ENCODE measurements around the gene RHOT1.

The RHOT1 gene

DNA sequence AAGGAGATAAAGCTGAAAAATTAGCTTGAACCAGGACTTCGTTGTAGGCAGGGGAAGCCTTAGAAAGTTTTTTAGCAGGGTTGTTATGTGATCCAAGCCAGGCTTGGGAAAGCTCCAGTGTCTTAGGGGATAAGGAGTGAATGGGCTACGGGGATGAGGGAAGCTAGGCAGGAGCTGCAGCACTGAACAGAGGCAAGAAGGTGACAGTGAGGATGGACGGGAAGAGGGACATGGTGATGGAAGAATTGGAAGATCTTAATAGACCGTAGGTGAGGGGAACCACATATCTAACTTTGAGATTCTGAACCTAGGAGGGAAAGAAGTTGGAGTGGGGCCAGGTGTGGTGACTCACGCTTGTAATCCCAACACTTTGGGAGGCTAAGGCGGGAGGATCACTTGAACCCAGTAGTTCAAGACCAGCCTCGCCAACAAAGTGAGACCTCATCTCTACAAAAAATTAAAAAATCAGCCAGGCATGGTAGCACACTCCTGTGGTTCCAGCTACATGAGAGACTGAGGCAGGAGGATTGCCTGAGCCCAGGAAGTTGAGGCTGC, 126.5 kb downstream of the RHOT1 start:
- Histone ChIP-seq H3K4me3 (ENCODE audit: low read length in 2 of 2) (no peak overlapping the region), H3K27ac (ENCODE audit: low read length) (no peak overlapping the region), H3K27me3 (ENCODE audit: control insufficient read depth in 1 of 2, insufficient read depth in 2 of 2, low read length in 2 of 2) (peaks cover 17 to 26% of the 10 kb centered on the region in 2 donors), H3K9ac (ENCODE audit: low read length in 2 of 2) (no peak overlapping the region), H3K9me3 (ENCODE audit: control insufficient read depth in 2 of 2, low read length in 2 of 2) (no peaks in the 10 kb centered on the region), H3K36me3 (ENCODE audit: control insufficient read depth in 2 of 2, insufficient read depth in 2 of 2, low read length in 2 of 2) (no peaks in the 10 kb centered on the region), H3K4me1 (ENCODE audit: control insufficient read depth, insufficient read depth, low read length) (peaks cover 17% of the 10 kb centered on the region)

DNA sequence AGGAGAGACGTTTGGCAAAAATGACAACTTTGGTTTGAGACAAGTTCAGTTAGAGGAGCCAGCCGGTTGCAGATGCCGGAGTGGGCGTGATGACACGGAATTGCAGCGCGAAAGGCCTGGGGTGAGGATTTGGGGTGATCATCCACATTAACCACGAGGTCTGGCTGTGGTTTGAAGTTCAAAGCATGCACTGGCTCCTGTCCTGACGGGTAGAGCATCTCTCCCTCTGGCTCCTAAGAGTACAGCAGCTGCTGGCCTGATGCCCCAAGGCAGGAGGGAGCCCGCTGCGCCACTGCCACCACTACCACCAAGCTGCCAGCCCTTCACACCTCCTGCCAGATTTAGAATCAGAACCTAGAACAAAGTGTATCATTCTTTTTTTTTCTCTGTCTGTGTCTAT, 127.1 kb downstream of the RHOT1 start:
- Histone ChIP-seq H3K9ac (ENCODE audit: low read length in 2 of 2) (no peak overlapping the region), H3K27ac (ENCODE audit: low read length) (no peak overlapping the region), H3K4me3 (ENCODE audit: low read length in 2 of 2) (no peak overlapping the region), H3K27me3 (ENCODE audit: control insufficient read depth in 1 of 2, insufficient read depth in 2 of 2, low read length in 2 of 2) (peaks cover 19 to 26% of the 10 kb centered on the region in 2 donors), H3K4me1 (ENCODE audit: control insufficient read depth, insufficient read depth, low read length) (peaks cover 17% of the 10 kb centered on the region), H3K36me3 (ENCODE audit: control insufficient read depth in 2 of 2, insufficient read depth in 2 of 2, low read length in 2 of 2) (no peaks in the 10 kb centered on the region), H3K9me3 (ENCODE audit: control insufficient read depth in 2 of 2, low read length in 2 of 2) (no peaks in the 10 kb centered on the region)

DNA sequence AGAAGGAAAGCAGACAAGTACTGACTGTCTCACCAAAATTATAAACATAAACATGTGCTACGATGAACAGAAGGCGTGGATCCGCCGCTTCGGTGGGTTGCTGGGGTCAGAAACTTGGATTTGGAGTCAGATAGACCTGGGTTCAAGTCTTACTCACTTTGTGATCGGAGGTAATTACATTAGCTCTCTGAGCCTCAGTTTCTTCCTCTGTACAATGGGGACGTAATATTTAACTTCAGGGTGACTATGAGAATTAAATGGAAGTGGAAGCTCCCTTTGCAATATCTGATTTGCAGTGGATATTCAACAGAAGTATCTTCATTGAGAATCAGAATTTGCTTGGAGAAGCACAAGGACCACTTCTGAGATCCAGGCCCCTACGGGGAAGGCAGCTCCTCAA, 129.5 kb downstream of the RHOT1 start:
- Histone ChIP-seq H3K9me3 (ENCODE audit: control insufficient read depth in 2 of 2, low read length in 2 of 2) (no peaks in the 10 kb centered on the region), H3K27me3 (ENCODE audit: control insufficient read depth in 1 of 2, insufficient read depth in 2 of 2, low read length in 2 of 2) (peaks cover 20 to 36% of the 10 kb centered on the region in 2 donors), H3K4me3 (ENCODE audit: low read length in 2 of 2) (no peak overlapping the region)

DNA sequence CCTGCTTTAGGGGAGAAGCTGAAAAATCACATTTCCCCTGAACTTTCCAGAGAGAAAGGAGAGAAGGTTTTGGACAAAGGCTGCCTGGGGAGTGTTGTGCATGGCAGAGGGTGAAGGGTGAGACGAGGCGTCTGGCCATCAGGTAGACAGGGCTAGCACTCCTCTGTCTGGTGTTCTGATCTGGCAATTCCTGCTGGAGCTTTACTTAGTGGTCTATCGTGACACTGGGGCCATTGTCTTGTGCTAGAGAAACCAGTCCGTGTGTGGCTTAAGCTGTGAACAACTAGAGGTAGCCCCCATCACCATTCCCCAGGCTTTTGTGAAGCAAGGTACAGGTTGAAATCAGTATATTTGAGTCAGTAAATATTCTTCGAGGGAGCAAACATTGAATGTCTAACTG, 131.8 kb downstream of the RHOT1 start:
- Histone ChIP-seq H3K4me3 (ENCODE audit: low read length in 2 of 2) (no peak overlapping the region), H3K9ac (ENCODE audit: low read length in 2 of 2) (no peak overlapping the region), H3K4me1 (ENCODE audit: control insufficient read depth, insufficient read depth, low read length) (no peaks in the 10 kb centered on the region), H3K9me3 (ENCODE audit: control insufficient read depth in 2 of 2, low read length in 2 of 2) (no peaks in the 10 kb centered on the region), H3K36me3 (ENCODE audit: control insufficient read depth in 2 of 2, insufficient read depth in 2 of 2, low read length in 2 of 2) (no peaks in the 10 kb centered on the region), H3K27ac (ENCODE audit: low read length) (no peak overlapping the region), H3K27me3 (ENCODE audit: control insufficient read depth in 1 of 2, insufficient read depth in 2 of 2, low read length in 2 of 2) (peaks cover 13 to 19% of the 10 kb centered on the region in 2 donors)

More for the DNA sequence above, 129.5 kb downstream of the RHOT1 start:
- Histone ChIP-seq H3K4me1 (ENCODE audit: control insufficient read depth, insufficient read depth, low read length) (peaks cover 2% of the 10 kb centered on the region), H3K27ac (ENCODE audit: low read length) (no peak overlapping the region), H3K36me3 (ENCODE audit: control insufficient read depth in 2 of 2, insufficient read depth in 2 of 2, low read length in 2 of 2) (no peaks in the 10 kb centered on the region), H3K9ac (ENCODE audit: low read length in 2 of 2) (no peak overlapping the region)

DNA sequence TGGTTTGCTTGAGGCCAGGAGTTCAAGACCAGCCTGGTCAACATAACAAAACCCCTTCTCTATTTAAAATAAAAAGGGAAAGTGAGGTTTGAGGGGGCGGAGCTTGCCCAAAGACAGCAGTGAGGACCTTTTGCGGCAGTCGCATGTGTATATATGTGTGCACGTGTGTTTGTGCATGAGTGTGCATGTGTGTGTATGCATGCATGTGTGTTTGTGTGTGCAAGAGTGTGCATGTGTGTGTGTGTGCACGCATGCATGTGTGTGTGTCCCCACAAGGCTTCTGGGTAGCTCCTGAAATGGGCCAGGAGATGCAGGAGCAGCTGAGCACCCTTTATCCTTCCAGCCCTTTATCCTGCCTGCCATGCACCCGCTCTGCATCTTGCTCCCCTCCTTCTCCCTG, 132.3 kb downstream of the RHOT1 start:
- H3K4me3 ChIP-seq (ENCODE audit: low read length in 2 of 2), result no peak overlapping the region
- no peaks in the 10 kb centered on the region for H3K4me1 ChIP-seq (ENCODE audit: control insufficient read depth, insufficient read depth, low read length)
- H3K27me3 ChIP-seq (ENCODE audit: control insufficient read depth in 1 of 2, insufficient read depth in 2 of 2, low read length in 2 of 2), result peaks cover 13 to 16% of the 10 kb centered on the region in 2 donors
- no peak overlapping the region for H3K27ac ChIP-seq (ENCODE audit: low read length)
- no peaks in the 10 kb centered on the region for H3K9me3 ChIP-seq (ENCODE audit: control insufficient read depth in 2 of 2, low read length in 2 of 2)
- no peak overlapping the region for H3K9ac ChIP-seq (ENCODE audit: low read length in 2 of 2)
- no peaks in the 10 kb centered on the region for H3K36me3 ChIP-seq (ENCODE audit: control insufficient read depth in 2 of 2, insufficient read depth in 2 of 2, low read length in 2 of 2)

Measured in stomach smooth muscle (tissue), 2 donors.